Astrocyte (in vitro differentiated cells and primary cell): ENCODE results near the gene RPH3AL. TPM values are rescaled to one million over a fixed set of nuclear protein-coding genes. Genes with fewer than 3 reads are reported as not detected.
A peak's percentile ranks its signal among the peaks of the same experiment; 100 is the strongest.
"Not testable (repeated sequence)": the region's sequence is repeated elsewhere in the genome, so short reads cannot be mapped to it uniquely, and the experiment has no call there.

Experiments used
- DNase-seq: peaks from one replicate; pipeline ENCODE4 v3.0.0-alpha.2; 2010; ENCODE audit warnings: low read depth
- FAIRE-seq: peaks from 2 replicates; lab custom pipeline; 2011; peaks lifted over from hg19 to GRCh38; lab: Jason Lieb, UNC
- H2AFZ ChIP-seq: 2 replicates; pipeline ENCODE4 v1.6.0; 2012; ENCODE audit warnings: low read depth, low read length, inconsistent platforms
- H3K27ac ChIP-seq: 2 replicates; pipeline ENCODE4 v1.5.1; 2011; ENCODE audit warnings: low read depth, low read length, inconsistent platforms
- H3K27me3 ChIP-seq: 2 replicates; pipeline ENCODE4 v1.6.0; 2011; ENCODE audit warnings: low read length, inconsistent platforms; ENCODE audit not compliant: insufficient read depth
- H3K36me3 ChIP-seq: 2 replicates; pipeline ENCODE4 v1.5.1; 2011; ENCODE audit warnings: low read length, inconsistent platforms; ENCODE audit not compliant: insufficient read depth
- H3K4me1 ChIP-seq: 2 replicates; pipeline ENCODE4 v1.5.1; 2011; ENCODE audit warnings: low read length, inconsistent platforms; ENCODE audit not compliant: insufficient read depth
- H3K4me2 ChIP-seq: 2 replicates; pipeline ENCODE4 v1.6.0; 2012; ENCODE audit warnings: low read length, inconsistent platforms
- H3K4me3 ChIP-seq: 2 replicates; pipeline ENCODE4 v1.5.1; 2011; ENCODE audit warnings: low read depth, mild to moderate bottlenecking, low read length, inconsistent platforms; ENCODE audit not compliant: insufficient read depth
- H3K79me2 ChIP-seq: 2 replicates; pipeline ENCODE4 v1.6.0; 2012; ENCODE audit warnings: mild to moderate bottlenecking, low read length, inconsistent platforms; ENCODE audit not compliant: insufficient read depth
- H3K9ac ChIP-seq: 2 replicates; pipeline ENCODE4 v1.6.0; 2012; ENCODE audit warnings: mild to moderate bottlenecking, low read length, inconsistent platforms
- H3K9me3 ChIP-seq: 2 replicates; pipeline ENCODE4 v1.5.1; 2012; ENCODE audit warnings: low read depth, mild to moderate bottlenecking, low read length, inconsistent platforms; ENCODE audit not compliant: insufficient read depth
- H4K20me1 ChIP-seq: 2 replicates; pipeline ENCODE4 v1.6.0; 2012; ENCODE audit warnings: low read length, inconsistent platforms; ENCODE audit not compliant: insufficient read depth
- H3K27ac Mint-ChIP-seq: one replicate; pipeline ENCODE4 v1.8.0; 2021; ENCODE audit warnings: mild to moderate bottlenecking, mixed read lengths; ENCODE audit not compliant: unreplicated experiment
- H3K27me3 Mint-ChIP-seq: one replicate; pipeline ENCODE4 v1.8.0; 2021; ENCODE audit warnings: low read depth, mixed read lengths; ENCODE audit not compliant: unreplicated experiment
- H3K36me3 Mint-ChIP-seq: one replicate; pipeline ENCODE4 v1.8.0; 2021; ENCODE audit warnings: low read depth, mixed read lengths; ENCODE audit not compliant: unreplicated experiment
- H3K4me1 Mint-ChIP-seq: one replicate; pipeline ENCODE4 v1.8.0; 2021; ENCODE audit warnings: low read depth, mixed read lengths; ENCODE audit not compliant: unreplicated experiment
- H3K4me3 Mint-ChIP-seq: one replicate; pipeline ENCODE4 v1.8.0; 2021; ENCODE audit warnings: mild to moderate bottlenecking, moderate library complexity, mixed read lengths; ENCODE audit not compliant: unreplicated experiment
- H3K9me3 Mint-ChIP-seq: one replicate; pipeline ENCODE4 v1.8.0; 2021; ENCODE audit warnings: mild to moderate bottlenecking, mixed read lengths; ENCODE audit not compliant: unreplicated experiment
- CTCF ChIP-seq: IDR thresholded peaks from 2 replicates; pipeline ENCODE4 v1.5.1; 2011; ENCODE audit warnings: low read depth, mild to moderate bottlenecking, inconsistent platforms, low read length, moderate library complexity; ENCODE audit not compliant: insufficient read depth
- EZH2 ChIP-seq: IDR thresholded peaks from 2 replicates; pipeline ENCODE4 v1.6.1; 2012; ENCODE audit warnings: mild to moderate bottlenecking, low read length, inconsistent platforms; ENCODE audit not compliant: insufficient read depth
- total RNA-seq: library from RNA; stranded (reverse); gene quantifications from 2 replicates; pipeline ENCODE4 v1.2.1, GENCODE V29; 2021

The RPH3AL gene
- total RNA-seq, 1 donor from 2014 or later: 3.7 TPM

GRCh38 chr17:199806-200545, 152.6 kb downstream of the RPH3AL start:
- no peak overlapping the region for H3K27ac ChIP-seq
- no peaks in the 10 kb centered on the region for H3K9me3 Mint-ChIP-seq
- H3K36me3 Mint-ChIP-seq: no peaks in the 10 kb centered on the region
- H3K27ac Mint-ChIP-seq: no peak overlapping the region
- no peak overlapping the region for H3K4me3 Mint-ChIP-seq
- no peaks in the 10 kb centered on the region for H3K9me3 ChIP-seq
- H3K4me1 Mint-ChIP-seq: peaks cover 9% of the 10 kb centered on the region
- H3K4me1 ChIP-seq: no peaks in the 10 kb centered on the region
- no peak overlapping the region for H3K9ac ChIP-seq
- no peak overlapping the region for H3K4me3 ChIP-seq
- no peaks in the 10 kb centered on the region for H4K20me1 ChIP-seq
- H3K4me2 ChIP-seq: no peak overlapping the region
- H3K36me3 ChIP-seq: no peaks in the 10 kb centered on the region
- H3K79me2 ChIP-seq: no peaks in the 10 kb centered on the region
- no peak overlapping the region for H2AFZ ChIP-seq
- DNase-seq (no peak), FAIRE-seq (no peak)
- H3K27me3 Mint-ChIP-seq: peaks cover 25% of the 10 kb centered on the region
- TF ChIP-seq EZH2: no peak
- TF ChIP-seq CTCF: no peak
- peaks cover 13% of the 10 kb centered on the region for H3K27me3 ChIP-seq

GRCh38 chr17:199191-199604, 153.4 kb downstream of the RPH3AL start:
- H3K9me3 Mint-ChIP-seq: no peaks in the 10 kb centered on the region
- no peak overlapping the region for H2AFZ ChIP-seq
- no peak overlapping the region for H3K27ac Mint-ChIP-seq

GRCh38 chr17:198225-198624, 154.4 kb downstream of the RPH3AL start:
- not testable (repeated sequence) for H3K4me1 Mint-ChIP-seq, H3K9me3 ChIP-seq, H3K36me3 ChIP-seq, H3K4me1 ChIP-seq, H3K79me2 ChIP-seq, H3K36me3 Mint-ChIP-seq, H3K4me3 Mint-ChIP-seq, H3K9ac ChIP-seq, H2AFZ ChIP-seq, H3K4me3 ChIP-seq, FAIRE-seq, H3K9me3 Mint-ChIP-seq, H3K27ac ChIP-seq, H3K4me2 ChIP-seq, H4K20me1 ChIP-seq, H3K27ac Mint-ChIP-seq, DNase-seq
- peaks cover 22% of the 10 kb centered on the region for H3K27me3 Mint-ChIP-seq
- H3K27me3 ChIP-seq: peaks cover 13% of the 10 kb centered on the region

More at GRCh38 chr17:199191-199604, 153.4 kb downstream of the RPH3AL start:
- H3K4me1 Mint-ChIP-seq: peaks cover 9% of the 10 kb centered on the region
- Histone ChIP-seq H3K4me3 (no peak overlapping the region), H3K4me2 (no peak overlapping the region), H3K4me1 (no peaks in the 10 kb centered on the region), H3K36me3 (no peaks in the 10 kb centered on the region), H3K79me2 (no peaks in the 10 kb centered on the region), H4K20me1 (no peaks in the 10 kb centered on the region), H3K27ac (no peak overlapping the region), H3K27me3 (peaks cover 13% of the 10 kb centered on the region), H3K9me3 (no peaks in the 10 kb centered on the region), H3K9ac (no peak overlapping the region)
- peaks cover 25% of the 10 kb centered on the region for H3K27me3 Mint-ChIP-seq
- H3K36me3 Mint-ChIP-seq: no peaks in the 10 kb centered on the region
- peak; percentile 16 for DNase-seq
- TF ChIP-seq CTCF (no peak), EZH2 (no peak)
- no peak overlapping the region for H3K4me3 Mint-ChIP-seq
- FAIRE-seq: no peak
